Measurements from ENCODE around the gene HAO1.

Gene HAO1

GRCh38 chr20:7926767-7927166 is 13.5 kb downstream of the HAO1 start:
- peak; percentile 26 for DNase-seq (ENCODE audit: low read depth)

GRCh38 chr20:7926323-7926722 is 13.9 kb downstream of the HAO1 start:
- no peak for DNase-seq (ENCODE audit: low read depth)

- DNase-seq (ENCODE audit: low read depth), result peak; percentile 77
Observed at GRCh38 chr20:7924692-7925091, 15.6 kb downstream of the HAO1 start.

GRCh38 chr20:7916648-7917047 is 23.6 kb downstream of the HAO1 start:
- no peak for DNase-seq (ENCODE audit: low read depth)

- DNase-seq (ENCODE audit: low read depth), result no peak
Observed at GRCh38 chr20:7912551-7912950, 27.7 kb downstream of the HAO1 start.

GRCh38 chr20:7911586-7912330 is 28.5 kb downstream of the HAO1 start:
- DNase-seq (ENCODE audit: low read depth), result no peak

GRCh38 chr20:7908905-7909304 is 31.4 kb downstream of the HAO1 start:
- no peak for DNase-seq (ENCODE audit: low read depth)

GRCh38 chr20:7903429-7903828 is 36.8 kb downstream of the HAO1 start:
- DNase-seq (ENCODE audit: low read depth), result no peak

GRCh38 chr20:7902879-7903278 is 37.4 kb downstream of the HAO1 start:
- no peak for DNase-seq (ENCODE audit: low read depth)

- no peak for DNase-seq (ENCODE audit: low read depth)
Observed at GRCh38 chr20:7897781-7898364, 42.4 kb downstream of the HAO1 start.

GRCh38 chr20:7893014-7893730 is 47.1 kb downstream of the HAO1 start:
- DNase-seq (ENCODE audit: low read depth), result peak; percentile 1

- DNase-seq (ENCODE audit: low read depth), result no peak
Observed at GRCh38 chr20:7891705-7892104, 48.6 kb downstream of the HAO1 start.

GRCh38 chr20:7889736-7890135 is 50.5 kb downstream of the HAO1 start:
- no peak for DNase-seq (ENCODE audit: low read depth)

GRCh38 chr20:7883741-7884140 is 56.5 kb downstream of the HAO1 start:
- no peak for DNase-seq (ENCODE audit: low read depth)

- DNase-seq (ENCODE audit: low read depth), result no peak
Observed at GRCh38 chr20:7883309-7883708, 56.9 kb downstream of the HAO1 start.

GRCh38 chr20:7882076-7882475 is 58.2 kb downstream of the HAO1 start:
- DNase-seq (ENCODE audit: low read depth), result no peak

- no peak for DNase-seq (ENCODE audit: low read depth)
Observed at GRCh38 chr20:7881551-7881950, 58.7 kb downstream of the HAO1 start.

GRCh38 chr20:7879883-7880282 is 60.4 kb downstream of the HAO1 start:
- no peak for DNase-seq (ENCODE audit: low read depth)

- no peak for DNase-seq (ENCODE audit: low read depth)
Observed at GRCh38 chr20:7868108-7868507, 72.2 kb downstream of the HAO1 start.

GRCh38 chr20:7866285-7866684 is 74.0 kb downstream of the HAO1 start:
- no peak for DNase-seq (ENCODE audit: low read depth)

- peak; percentile 61 for DNase-seq (ENCODE audit: low read depth)
Observed at GRCh38 chr20:7859356-7859802, 80.9 kb downstream of the HAO1 start.

- no peak for DNase-seq (ENCODE audit: low read depth)
Observed at GRCh38 chr20:7858734-7859250, 81.5 kb downstream of the HAO1 start.

GRCh38 chr20:7856756-7857155 is 83.5 kb downstream of the HAO1 start:
- DNase-seq (ENCODE audit: low read depth), result peak; percentile 57
